NCI-H1092 treated with DMSO at 0.1 percent for 48 hours (cell line): Measurements from ENCODE around the gene FAM3A.
"Not testable (repeated sequence)": the region's sequence is repeated elsewhere in the genome, so short reads cannot be mapped to it uniquely, and the experiment has no call there.

Experiments used
- DNase-seq: peaks from one replicate; lab custom pipeline; 2025; lab: John Stamatoyannopoulos, UW

The FAM3A gene

GRCh38 chrX:154502989-154503388 is 13.0 kb downstream of the FAM3A start:
- DNase-seq, result no peak

DNA sequence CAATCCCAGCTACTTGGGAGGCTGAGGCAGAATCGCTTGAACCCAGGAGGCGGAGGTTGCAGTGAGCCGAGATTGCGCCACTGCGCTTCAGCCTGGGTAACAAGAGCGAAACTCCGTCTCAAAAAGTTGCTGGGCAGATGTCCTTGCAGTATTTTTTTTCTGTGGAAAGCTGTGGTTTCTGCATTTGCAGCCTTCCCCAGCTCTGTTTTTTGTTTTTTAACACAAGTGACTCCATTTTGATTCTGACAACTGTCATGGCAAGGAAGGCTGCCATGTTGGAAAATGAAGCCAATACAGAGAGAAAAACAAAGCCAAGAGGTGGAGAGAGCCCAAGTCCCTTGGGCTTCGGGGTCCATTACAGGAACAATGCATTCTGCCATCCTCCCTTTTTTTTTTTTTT is 13.9 kb downstream of the FAM3A start:
- no peak for DNase-seq

GRCh38 chrX:154501423-154501822 is 14.6 kb downstream of the FAM3A start:
- DNase-seq, result not testable (repeated sequence)

GRCh38 chrX:154496591-154497137 is 19.4 kb downstream of the FAM3A start:
- not testable (repeated sequence) for DNase-seq

DNA sequence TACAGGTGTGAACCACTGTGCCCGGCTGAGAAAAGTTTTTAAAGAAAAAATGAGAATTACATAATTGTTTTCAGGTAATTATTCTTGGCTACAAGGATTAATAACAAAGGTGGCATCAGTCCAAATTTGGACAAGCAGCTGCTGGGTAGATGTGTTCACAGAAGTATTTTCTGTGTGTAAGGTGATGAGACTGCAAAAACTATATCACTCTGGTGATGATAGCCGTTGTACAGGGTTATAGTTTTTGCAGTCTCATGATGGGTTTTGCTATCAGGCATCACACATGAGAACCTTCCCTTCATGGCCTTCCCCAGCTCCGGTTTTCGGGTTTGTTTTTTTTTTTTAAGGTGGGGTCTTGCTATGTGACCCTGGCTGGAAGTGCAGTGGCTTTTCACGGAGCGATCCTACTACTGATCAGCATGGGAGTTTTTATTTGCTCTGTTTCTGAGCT is 20.5 kb downstream of the FAM3A start:
- DNase-seq, result no peak

DNA sequence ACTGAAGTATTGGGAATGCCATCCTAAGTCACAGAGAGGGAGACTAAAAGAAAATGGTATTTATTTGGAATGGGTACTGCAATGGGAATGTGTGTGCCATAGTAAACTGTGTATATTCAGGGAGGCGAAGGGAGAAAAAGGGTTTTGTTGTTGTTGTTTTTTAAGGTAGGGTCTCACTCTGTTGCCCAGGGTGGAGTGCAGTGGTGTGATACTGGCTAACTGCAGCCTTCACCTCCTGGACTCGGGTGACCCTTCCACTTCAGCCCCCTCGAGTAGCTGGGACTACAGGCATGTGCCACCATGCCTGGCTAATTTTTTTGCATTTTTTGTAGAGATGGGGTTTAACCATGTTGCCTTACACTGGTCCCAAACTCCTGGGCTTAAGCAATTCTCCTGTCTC is 21.3 kb downstream of the FAM3A start:
- no peak for DNase-seq

- DNase-seq, result peak; percentile 92
Measured at GRCh38 chrX:154490414-154491083, 25.5 kb downstream of the FAM3A start, which contains the start of gene SLC10A3. Gene SLC10A3 (minus strand): TSS chrX:154490629. CDS start chrX:154488940, 1,689 bp downstream.

- DNase-seq, result peak; percentile 31
Measured at GRCh38 chrX:154490021-154490413, 26.0 kb downstream of the FAM3A start.

DNA sequence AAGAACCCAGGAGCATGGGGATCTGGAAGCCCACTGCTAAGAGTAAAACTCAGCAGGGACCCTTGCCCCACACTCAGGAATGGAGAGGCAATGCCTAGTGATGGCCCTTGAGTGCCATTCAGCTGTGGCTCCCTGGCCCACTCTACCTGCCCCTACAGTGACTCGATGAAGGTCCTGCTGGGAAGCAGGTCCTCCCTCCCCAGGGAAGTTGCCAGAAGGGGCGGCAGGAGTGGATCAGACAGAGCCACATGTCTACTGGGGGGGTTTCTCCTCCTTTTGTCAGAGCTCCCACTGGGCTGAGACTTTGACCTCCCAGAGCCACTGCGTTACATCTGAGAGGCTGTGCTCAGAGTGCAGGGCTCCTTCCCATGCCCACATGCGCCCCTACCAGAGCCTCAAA is 26.9 kb downstream of the FAM3A start:
- no peak for DNase-seq

DNA sequence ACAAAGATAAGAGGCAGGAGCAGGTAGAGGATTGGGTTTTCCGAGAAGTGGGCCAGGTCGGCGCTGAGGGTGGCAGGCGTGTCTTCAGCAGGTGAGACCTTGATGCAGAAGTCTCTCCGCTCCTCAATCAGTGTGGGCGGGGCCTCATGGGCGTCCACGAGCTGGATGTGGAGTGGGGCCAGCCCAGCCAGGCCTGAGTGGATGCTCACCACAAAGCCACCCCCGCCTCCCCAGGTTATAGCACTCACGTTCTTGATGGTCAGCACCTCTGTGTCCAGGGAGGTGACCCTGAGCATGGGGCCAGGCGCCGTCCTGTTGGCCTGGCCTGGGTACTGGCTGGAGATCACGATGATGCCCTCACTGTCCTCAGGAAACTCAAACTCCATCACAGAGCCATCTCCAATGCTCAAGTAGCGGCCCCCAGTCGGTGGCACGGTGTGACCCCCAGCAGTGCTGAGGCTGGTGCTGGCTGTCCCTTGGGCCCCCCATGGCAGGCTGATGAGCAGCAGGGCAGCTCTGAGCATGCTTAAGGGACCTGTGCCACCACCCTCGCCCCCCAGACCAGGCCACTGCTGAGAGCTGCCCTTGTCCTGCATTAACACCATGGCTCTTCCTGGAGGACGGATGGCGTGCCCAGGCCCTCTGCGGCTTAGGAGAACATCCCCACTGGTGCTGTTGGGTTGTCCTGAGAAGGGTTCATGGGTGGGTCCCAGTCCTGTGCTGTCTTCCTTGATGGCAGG is 27.5 kb downstream of the FAM3A start:
- no peak for DNase-seq

DNA sequence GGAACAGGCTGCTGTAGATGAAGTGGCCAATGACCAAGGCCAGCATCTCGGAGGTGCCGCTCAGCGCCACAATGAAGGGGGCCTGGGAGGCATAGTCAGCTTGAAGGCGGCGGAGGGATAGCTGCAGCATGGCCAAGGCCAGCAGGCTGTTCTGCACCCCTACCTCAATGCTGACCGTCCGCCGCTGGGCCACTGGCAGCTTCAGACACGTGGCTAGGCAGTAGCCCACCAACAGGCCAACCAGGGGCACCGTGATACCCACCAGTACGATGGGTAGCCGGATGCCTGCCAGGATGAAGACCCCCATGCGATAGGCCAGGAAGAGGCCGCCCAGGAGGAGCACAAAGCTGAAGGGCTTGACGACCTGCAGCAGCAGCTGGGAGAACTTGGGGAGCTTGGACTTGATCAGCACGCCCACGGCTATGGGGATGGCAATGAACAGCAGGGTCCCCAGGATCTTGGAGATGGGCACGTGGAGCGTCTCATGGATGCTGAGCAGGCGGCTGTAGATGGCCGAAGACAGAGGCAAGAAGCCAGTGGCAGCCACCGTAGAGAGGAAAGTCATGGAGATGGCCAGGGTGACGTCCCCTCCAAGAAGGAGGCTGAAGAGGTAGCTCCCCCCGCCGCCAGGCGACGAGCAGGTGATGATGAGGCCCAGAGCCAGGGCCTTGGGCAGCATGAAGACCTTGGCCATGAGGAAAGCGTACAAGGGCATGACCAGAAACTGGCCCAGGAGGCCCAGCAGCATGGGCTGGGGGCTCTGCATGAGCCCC is 28.3 kb downstream of the FAM3A start:
- DNase-seq, result no peak

DNA sequence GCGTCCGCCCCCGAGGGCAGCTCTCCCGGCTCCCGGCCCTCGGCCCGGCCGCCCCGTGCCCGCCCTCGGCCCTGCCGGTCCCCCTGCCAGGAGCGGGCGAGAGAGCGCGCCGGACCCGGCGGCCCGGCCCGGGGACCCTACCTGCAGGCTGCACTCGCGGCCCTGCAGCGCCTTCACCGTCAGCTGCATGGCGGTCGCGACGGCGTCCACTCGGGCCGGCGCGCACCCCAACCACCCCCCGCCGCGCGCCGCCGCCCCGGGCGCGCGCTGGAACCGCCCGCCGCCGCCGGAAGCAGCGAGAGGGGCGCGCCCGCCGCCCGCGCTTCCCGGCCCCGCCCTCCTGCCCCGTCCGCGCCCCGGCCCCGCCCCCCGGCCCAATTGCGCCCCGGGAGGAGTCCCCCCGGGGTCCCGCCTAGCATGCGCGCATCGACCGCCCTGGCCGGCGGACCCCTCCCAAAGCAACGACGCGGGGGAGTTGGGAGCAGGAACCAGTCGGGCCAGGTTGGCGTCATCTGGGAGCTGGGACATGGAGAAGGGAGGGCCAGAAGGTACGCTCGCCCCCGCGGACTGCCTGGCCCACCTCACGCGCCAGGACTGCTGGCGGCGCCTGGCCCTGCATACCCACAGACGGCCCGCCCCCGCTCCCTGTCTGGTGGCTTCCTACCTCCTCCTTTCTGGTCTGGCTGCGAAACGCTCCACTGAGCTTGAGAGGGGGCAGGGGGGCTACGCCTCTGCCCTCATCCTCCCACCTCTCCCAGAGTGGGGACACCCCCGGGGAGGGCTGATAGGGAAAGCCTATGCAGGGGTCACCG is 29.4 kb downstream of the FAM3A start, which contains the start of gene UBL4A:
TSS of gene UBL4A (minus strand) at position 220 of the 812 bp plus-strand sequence. CDS start at position 189, 31 bp downstream.
- peak; percentile 34 for DNase-seq

DNA sequence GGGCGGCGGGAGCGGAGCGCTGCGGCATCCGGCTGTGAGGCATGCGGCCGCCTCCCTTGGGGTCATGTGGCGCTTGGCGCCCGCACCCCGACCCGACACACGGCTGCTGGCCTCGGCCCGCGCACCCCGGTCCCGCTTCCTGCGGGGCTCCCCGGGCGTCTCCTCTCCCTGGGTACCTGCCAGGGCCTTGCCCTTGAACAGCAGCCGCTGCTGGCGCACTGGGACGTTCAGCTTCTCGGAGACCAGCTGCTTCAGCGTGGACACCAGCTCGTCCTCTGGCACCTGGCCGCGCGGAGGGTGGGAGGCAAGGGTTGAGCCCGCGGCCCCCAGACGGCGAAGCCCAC is 30.0 kb downstream of the FAM3A start:
- DNase-seq, result peak; percentile 34

- peak; percentile 11 for DNase-seq
Measured at GRCh38 chrX:154485150-154486051, 30.6 kb downstream of the FAM3A start.

DNA sequence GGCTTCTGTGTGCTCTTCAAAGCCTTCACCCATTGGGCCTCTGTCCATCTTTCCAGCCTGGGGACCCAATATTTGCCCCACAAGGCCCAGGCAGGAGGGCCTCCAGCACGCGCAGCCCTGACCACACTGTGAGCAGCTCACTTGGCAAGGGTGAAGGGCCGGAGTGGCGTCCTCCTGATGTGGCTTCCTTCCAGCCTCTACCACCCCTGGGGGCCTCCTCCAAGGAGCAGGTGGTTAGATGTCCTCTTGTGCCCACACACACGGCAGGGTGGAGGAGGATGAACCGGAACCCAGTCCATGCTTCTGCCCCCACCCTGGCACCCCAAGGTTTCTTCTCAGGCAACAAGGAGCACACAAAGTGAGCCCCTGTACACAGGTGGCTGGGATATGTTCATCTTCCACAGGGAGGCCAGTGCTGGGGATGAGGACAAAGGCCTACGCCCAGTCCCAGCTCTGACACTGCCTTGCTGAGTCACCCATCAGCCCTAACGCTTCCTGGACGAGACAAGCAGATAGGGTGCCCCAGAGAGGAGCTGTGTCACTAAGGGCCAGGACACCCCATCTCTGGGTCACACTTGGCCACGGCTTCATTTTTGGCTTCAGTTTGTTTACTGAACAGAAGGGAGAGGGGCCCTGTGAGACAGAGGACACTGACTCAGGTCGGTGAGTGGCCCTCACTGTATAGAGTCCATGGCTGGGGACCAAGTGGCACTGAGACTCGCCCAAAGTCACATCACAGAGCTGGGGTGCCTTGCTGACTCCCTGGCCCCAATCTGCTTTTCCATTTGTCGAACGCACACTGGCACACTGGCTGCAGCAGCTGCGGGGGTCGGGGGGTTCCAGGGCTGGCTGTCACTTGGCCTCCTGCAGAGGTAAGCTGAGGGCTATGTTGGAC is 31.5 kb downstream of the FAM3A start:
- DNase-seq, result no peak

DNA sequence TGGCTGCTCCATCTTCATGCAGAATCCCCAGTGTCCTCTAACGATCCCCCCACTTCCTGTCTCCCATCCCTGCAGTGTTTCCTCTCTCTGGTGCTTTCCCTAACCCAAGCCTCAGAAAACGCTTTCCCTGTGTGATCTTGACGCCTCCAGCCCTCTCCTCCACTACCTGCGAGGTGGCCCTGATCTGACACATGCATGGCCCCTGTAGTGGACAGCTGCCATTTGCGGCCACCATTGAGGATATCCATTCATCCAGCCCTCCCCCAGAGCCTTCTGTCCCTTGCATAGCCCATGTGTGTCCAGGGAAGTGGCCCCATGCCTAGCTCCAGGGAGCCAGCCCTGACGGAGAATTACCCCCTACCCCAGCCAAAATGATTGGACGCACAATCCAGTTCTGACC is 32.7 kb downstream of the FAM3A start:
- no peak for DNase-seq

GRCh38 chrX:154482786-154483185 is 33.2 kb downstream of the FAM3A start:
- DNase-seq, result no peak

- DNase-seq, result no peak
Measured at GRCh38 chrX:154481911-154482601, 34.0 kb downstream of the FAM3A start.

GRCh38 chrX:154481195-154481594 is 34.8 kb downstream of the FAM3A start:
- no peak for DNase-seq
